Naive thymus-derived CD8-positive, alpha-beta T cell (primary cell): ENCODE measurements around the gene TRPT1. TPM values are rescaled to one million over a fixed set of nuclear protein-coding genes. Genes with fewer than 3 reads are reported as not detected.
A peak's percentile ranks its signal among the peaks of the same experiment; 100 is the strongest.

Experiments
- ATAC-seq, 2 donors: fragments of 150-1000 bp; cut with Tn5 transposase in 1 of 2; sonication (Bioruptor Pico), chemical (Tn5 transposase) in 1 of 2; 1 replicate in 1 of 2; 2 replicates in 1 of 2; pipeline ENCODE4 v1.10.0; 2021; ENCODE audit warnings: mild to moderate bottlenecking in 2 of 2, moderate library complexity in 2 of 2
- POLR2A ChIA-PET: fragments of 350-600 bp; sonication (Branson Sonifier 250); formaldehyde crosslinking; loops from one replicate; lab custom pipeline; 2021; ENCODE audit warnings: antibody characterized with exemption; lab: Charles Lee
- DNase-seq, 10 donors: peaks; one replicate each; pipeline versions ENCODE4 v3.0.0 to v3.0.0-alpha.2; 2020 to 2022
- H3K27ac Mint-ChIP-seq, 10 donors: one replicate each; pipeline ENCODE4 v1.8.0; 2020 to 2022; ENCODE audit warnings: mild to moderate bottlenecking in 10 of 10, mixed read lengths in 10 of 10, moderate library complexity in 4 of 10, inconsistent platforms in 1 of 10
- H3K27me3 Mint-ChIP-seq, 5 donors: one replicate each; pipeline ENCODE4 v1.8.0; 2021 to 2022; ENCODE audit warnings: mixed read lengths in 5 of 5
- H3K36me3 Mint-ChIP-seq, 3 donors: one replicate each; pipeline ENCODE4 v1.8.0; 2020 to 2022; ENCODE audit warnings: mixed read lengths in 3 of 3, mild to moderate bottlenecking in 2 of 3, inconsistent platforms in 1 of 3
- H3K4me1 Mint-ChIP-seq, 4 donors: one replicate each; pipeline ENCODE4 v1.8.0; 2021 to 2022; ENCODE audit warnings: mixed read lengths in 4 of 4
- H3K4me3 Mint-ChIP-seq, 10 donors: one replicate each; pipeline ENCODE4 v1.8.0; 2020 to 2022; ENCODE audit warnings: mild to moderate bottlenecking in 10 of 10, mixed read lengths in 10 of 10, moderate library complexity in 6 of 10, inconsistent platforms in 1 of 10
- H3K9me3 Mint-ChIP-seq, 9 donors: one replicate each; pipeline ENCODE4 v1.8.0; 2020 to 2022; ENCODE audit warnings: mixed read lengths in 9 of 9, mild to moderate bottlenecking in 3 of 9, inconsistent platforms in 1 of 9, moderate library complexity in 1 of 9
- polyA plus RNA-seq, 3 donors: library from polyadenylated mRNA; unstranded; fragments of 300-500 nt; fragmentation: Illumina TruSeq; gene quantifications; one replicate each; pipeline ENCODE4 v1.2.3, GENCODE V29; 2021
- total RNA-seq, 8 experiments: library from RNA in 2 of 8; stranded (reverse) in 2 of 8; gene quantifications; one replicate each; pipeline ENCODE4 v1.2.3 and lab custom pipeline; 2021 to 2026

TRPT1 gene, protein sequence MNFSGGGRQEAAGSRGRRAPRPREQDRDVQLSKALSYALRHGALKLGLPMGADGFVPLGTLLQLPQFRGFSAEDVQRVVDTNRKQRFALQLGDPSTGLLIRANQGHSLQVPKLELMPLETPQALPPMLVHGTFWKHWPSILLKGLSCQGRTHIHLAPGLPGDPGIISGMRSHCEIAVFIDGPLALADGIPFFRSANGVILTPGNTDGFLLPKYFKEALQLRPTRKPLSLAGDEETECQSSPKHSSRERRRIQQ
- total RNA-seq (10 to 100 TPM; 40.2 to 41.0 TPM), polyA plus RNA-seq (10 to 100 TPM; 47.2 to 54.2 (median 51.4) TPM), total RNA-seq (lab: John Stamatoyannopoulos, UW) (17.0 to 30.8 (median 19.9) reads per million in 6 experiments)

- Mint-ChIP-seq H3K36me3 (peaks cover 0 to 15% (median 0%) of the 10 kb centered on the region in 3 donors), H3K4me3 (peak within 1 kb of the TSS; percentile 87 to 95 (median 90)), H3K4me1 (peaks cover 17 to 41% (median 33%) of the 10 kb centered on the region in 4 donors), H3K9me3 (no peaks in the 10 kb centered on the region), H3K27ac (peak within 1 kb of the TSS; percentile 83 to 97 (median 92)), H3K27me3 (no peaks in the 10 kb centered on the region)
- POLR2A ChIA-PET = interaction anchor here (1.2 to 16.0 kb wide), 14 partner anchors 9 to 91 kb away, joined by 3 to 290 read pairs (median 10); partner anchors contain the start of genes BAD, FERMT3, FKBP2 and GPR137
- peak; percentile 69 to 71 for ATAC-seq
- DNase-seq = peak; percentile 80 to 93 (median 85)
These were observed at the start of gene TRPT1, which contains the start of gene NUDT22 for GRCh38 chr11:64225608-64226506. TSS of gene TRPT1 (minus strand) at chr11:64226186. CDS start at chr11:64225860, 326 bp downstream. TSS of gene NUDT22 (plus strand) at chr11:64226274. CDS start at chr11:64226653, 379 bp downstream.

DNA sequence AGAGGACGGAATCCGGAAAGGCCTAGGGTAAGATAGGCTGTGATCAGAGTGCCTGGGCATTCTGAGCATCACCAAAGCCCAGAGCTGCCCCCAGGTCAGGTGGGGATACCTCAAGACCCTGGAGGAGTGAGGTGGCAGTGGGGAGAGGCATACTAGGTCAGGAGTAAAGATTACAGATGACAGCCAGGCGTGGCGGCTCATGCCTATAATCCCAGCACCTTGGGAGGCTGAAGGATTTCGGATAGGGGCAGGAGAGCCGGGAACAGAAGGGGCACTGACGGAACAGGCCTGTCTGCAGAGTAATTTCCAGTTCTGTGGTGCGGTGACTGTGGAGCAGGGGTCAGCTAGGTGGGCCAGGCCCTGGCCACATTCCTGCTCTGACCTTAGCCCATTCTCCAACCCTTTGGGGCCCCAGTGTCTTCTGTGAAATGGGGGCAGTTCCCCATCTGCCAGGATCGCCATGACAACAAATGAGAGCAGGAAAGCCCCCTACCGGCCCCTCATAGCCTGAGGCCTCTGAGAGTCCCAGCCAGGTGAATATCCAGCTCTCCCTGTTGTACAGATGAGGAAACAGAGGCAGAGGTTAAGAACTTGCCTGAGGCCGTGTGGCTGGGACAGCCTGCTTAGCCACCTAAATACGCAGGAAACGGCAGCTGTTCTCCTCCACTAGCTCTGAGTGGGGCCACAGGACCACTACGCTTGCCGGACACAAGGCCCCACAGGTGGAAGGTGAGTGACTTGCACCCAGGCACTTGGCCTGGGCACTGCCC, 49.2 kb upstream of the TRPT1 start:
- no peak overlapping the region for H3K4me3 Mint-ChIP-seq
- POLR2A ChIA-PET = interaction anchor here (0.7 to 1.5 kb wide), 2 partner anchors 9 to 42 kb away, joined by 4 to 7 read pairs; partner anchors contain the start of genes BAD and PRDX5
- no peaks in the 10 kb centered on the region for H3K27me3 Mint-ChIP-seq
- no peak for ATAC-seq
- H3K9me3 Mint-ChIP-seq = no peaks in the 10 kb centered on the region
- H3K36me3 Mint-ChIP-seq = peaks cover 0 to 4% (median 0%) of the 10 kb centered on the region in 3 donors
- peaks cover 4 to 14% (median 10%) of the 10 kb centered on the region in 4 donors for H3K4me1 Mint-ChIP-seq
- DNase-seq = no peak
- H3K27ac Mint-ChIP-seq = peak overlapping the region in 2 of 10 donors; percentile 8 to 72

GRCh38 chr11:64269540-64270220, 43.7 kb upstream of the TRPT1 start:
- H3K4me1 Mint-ChIP-seq = peaks cover 20 to 37% (median 27%) of the 10 kb centered on the region in 4 donors
- peak overlapping the region; percentile 94 to 100 (median 98) for H3K27ac Mint-ChIP-seq
- H3K36me3 Mint-ChIP-seq = no peaks in the 10 kb centered on the region
- peak overlapping the region; percentile 92 to 99 (median 96) for H3K4me3 Mint-ChIP-seq
- H3K9me3 Mint-ChIP-seq = no peaks in the 10 kb centered on the region
- no peaks in the 10 kb centered on the region for H3K27me3 Mint-ChIP-seq
- ATAC-seq (peak; percentile 76 to 77), DNase-seq (peak; percentile 93 to 98 (median 97))
- POLR2A ChIA-PET = interaction anchor here (0.7 to 6.6 kb wide), 22 partner anchors 12 to 1603 kb away, joined by 3 to 140 read pairs (median 8); partner anchors contain the start of genes BAD, CCDC88B, DNAJC4 and ESRRA

DNA sequence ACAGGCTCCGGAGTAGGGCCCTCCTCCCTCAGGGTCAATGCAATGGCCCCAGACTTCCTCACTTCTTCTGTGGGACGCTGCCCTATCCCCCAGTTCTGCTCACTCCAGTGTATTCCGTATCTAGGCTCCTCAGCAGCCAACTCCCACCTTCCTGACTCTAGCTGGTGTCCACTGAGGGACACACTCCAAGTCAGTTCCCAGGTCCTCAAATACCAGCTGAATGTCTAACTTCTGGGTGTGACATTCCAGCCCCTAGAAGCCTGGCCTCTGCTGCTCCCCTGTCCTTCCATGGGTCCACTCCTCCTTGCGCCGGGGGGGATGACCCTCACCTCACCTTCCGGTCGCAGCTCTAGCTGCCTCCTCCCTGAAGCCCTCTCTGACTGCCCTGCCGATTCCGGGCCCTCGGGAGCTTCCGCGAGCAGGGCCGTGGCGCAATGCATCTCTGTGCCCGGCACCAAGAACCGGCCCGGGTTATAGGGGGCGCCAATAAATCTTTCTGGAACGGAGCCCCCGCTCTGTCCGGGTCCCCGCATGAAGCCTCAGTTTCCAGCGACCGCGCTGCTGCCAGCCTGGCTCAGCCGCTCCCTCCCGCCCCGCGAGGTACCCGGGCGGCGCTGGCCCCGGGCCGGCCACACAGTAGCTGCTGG, 43.0 kb upstream of the TRPT1 start:
- H3K4me3 Mint-ChIP-seq = peak overlapping the region; percentile 86 to 99 (median 96)
- POLR2A ChIA-PET = interaction anchor here (0.6 to 6.6 kb wide), 18 partner anchors 11 to 1560 kb away, joined by 3 to 140 read pairs (median 12); partner anchors contain the start of genes BAD, CCDC88B, ESRRA and FERMT3
- peak; percentile 0 to 5 for ATAC-seq

GRCh38 chr11:64268025-64268892, 42.3 kb upstream of the TRPT1 start:
- Mint-ChIP-seq H3K36me3 (no peaks in the 10 kb centered on the region), H3K4me3 (peak overlapping the region; percentile 86 to 99 (median 96)), H3K27me3 (no peaks in the 10 kb centered on the region), H3K4me1 (peaks cover 20 to 37% (median 27%) of the 10 kb centered on the region in 4 donors), H3K27ac (peak overlapping the region; percentile 92 to 100 (median 98)), H3K9me3 (no peaks in the 10 kb centered on the region)
- POLR2A ChIA-PET = interaction anchor here (0.6 to 6.6 kb wide), 16 partner anchors 10 to 1559 kb away, joined by 3 to 140 read pairs (median 15); partner anchors contain the start of genes BAD, ESRRA, FERMT3 and FKBP2
- no peak for DNase-seq
- no peak for ATAC-seq

More for the DNA sequence above, 43.0 kb upstream of the TRPT1 start:
- Mint-ChIP-seq H3K27me3 (no peaks in the 10 kb centered on the region), H3K4me1 (peaks cover 20 to 37% (median 27%) of the 10 kb centered on the region in 4 donors), H3K36me3 (no peaks in the 10 kb centered on the region), H3K9me3 (no peaks in the 10 kb centered on the region), H3K27ac (peak overlapping the region; percentile 92 to 100 (median 98))
- peak in 2 of 10 donors; percentile 18 to 23 for DNase-seq

DNA sequence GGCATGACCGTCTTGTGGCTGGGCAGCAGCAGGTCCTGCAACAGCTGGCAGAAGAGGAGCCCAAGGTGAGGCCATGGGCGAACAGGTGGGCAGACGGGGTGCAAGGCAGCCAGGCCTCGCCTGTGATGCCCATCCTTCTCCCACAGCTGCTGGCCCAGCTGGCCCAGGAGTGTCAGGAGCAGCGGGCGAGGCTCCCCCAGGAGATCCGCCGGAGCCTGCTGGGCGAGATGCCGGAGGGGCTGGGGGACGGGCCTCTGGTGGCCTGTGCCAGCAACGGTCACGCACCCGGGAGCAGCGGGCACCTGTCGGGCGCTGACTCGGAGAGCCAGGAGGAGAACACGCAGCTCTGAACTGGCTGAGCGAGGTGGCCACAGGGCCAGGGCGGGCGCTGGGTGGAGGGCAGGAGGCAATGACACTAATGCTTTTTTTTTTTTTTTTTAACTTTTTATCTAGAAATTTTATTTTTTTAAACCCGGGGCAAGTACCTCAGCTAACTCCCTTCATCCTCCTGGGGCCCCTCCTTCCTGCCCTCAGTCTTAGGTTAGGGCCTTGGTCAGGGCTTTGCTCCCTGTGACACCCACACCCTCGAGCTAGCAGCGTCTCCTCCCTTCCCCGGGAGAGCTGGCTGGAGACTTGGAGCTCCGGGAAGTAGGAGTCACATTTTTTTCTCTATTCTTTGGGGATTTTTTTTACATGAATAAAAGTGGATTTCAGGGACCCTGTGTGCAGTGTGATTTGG, 41.4 kb upstream of the TRPT1 start:
- H3K4me1 Mint-ChIP-seq = peaks cover 22 to 36% (median 25%) of the 10 kb centered on the region in 4 donors
- no peaks in the 10 kb centered on the region for H3K27me3 Mint-ChIP-seq
- H3K9me3 Mint-ChIP-seq = no peaks in the 10 kb centered on the region
- peak overlapping the region in 6 of 10 donors; percentile 35 to 98 (median 76) for H3K27ac Mint-ChIP-seq
- no peaks in the 10 kb centered on the region for H3K36me3 Mint-ChIP-seq
- DNase-seq = no peak
- POLR2A ChIA-PET = interaction anchor here (0.6 to 6.6 kb wide), 7 partner anchors 10 to 887 kb away, joined by 3 to 140 read pairs (median 69); partner anchors contain the start of genes BAD, FERMT3, FKBP2 and GPR137
- H3K4me3 Mint-ChIP-seq = peak overlapping the region in 6 of 10 donors; percentile 16 to 97 (median 74)
- ATAC-seq = no peak

DNA sequence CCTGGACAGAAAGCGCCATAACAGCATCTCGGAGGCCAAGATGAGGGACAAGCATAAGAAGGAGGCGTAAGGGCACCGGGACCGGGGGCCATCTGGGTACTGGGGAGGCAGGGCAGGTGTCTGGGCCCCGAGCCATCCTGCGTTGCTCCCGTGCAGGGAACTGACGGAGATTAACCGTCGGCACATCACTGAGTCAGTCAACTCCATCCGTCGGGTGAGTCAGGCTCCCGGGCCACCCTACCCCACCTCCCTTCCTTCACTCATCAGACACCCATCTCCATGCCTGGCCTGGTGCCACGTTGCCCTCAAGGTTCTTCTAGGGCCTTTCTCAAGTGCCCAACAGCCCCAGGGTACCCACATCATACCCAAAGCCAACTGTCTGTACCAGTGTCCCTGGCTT, 40.4 kb upstream of the TRPT1 start:
- no peak overlapping the region for H3K27ac Mint-ChIP-seq
- no peaks in the 10 kb centered on the region for H3K27me3 Mint-ChIP-seq
- peaks cover 18 to 26% (median 21%) of the 10 kb centered on the region in 4 donors for H3K4me1 Mint-ChIP-seq
- H3K36me3 Mint-ChIP-seq = no peaks in the 10 kb centered on the region
- peak overlapping the region in 1 of 10 donors; percentile 5 for H3K4me3 Mint-ChIP-seq
- ATAC-seq (no peak), DNase-seq (no peak)
- POLR2A ChIA-PET = interaction anchor here (0.6 to 6.2 kb wide), 3 partner anchors 10 to 60 kb away, joined by 3 to 106 read pairs (median 3); partner anchors contain the start of gene FERMT3
- no peaks in the 10 kb centered on the region for H3K9me3 Mint-ChIP-seq

DNA sequence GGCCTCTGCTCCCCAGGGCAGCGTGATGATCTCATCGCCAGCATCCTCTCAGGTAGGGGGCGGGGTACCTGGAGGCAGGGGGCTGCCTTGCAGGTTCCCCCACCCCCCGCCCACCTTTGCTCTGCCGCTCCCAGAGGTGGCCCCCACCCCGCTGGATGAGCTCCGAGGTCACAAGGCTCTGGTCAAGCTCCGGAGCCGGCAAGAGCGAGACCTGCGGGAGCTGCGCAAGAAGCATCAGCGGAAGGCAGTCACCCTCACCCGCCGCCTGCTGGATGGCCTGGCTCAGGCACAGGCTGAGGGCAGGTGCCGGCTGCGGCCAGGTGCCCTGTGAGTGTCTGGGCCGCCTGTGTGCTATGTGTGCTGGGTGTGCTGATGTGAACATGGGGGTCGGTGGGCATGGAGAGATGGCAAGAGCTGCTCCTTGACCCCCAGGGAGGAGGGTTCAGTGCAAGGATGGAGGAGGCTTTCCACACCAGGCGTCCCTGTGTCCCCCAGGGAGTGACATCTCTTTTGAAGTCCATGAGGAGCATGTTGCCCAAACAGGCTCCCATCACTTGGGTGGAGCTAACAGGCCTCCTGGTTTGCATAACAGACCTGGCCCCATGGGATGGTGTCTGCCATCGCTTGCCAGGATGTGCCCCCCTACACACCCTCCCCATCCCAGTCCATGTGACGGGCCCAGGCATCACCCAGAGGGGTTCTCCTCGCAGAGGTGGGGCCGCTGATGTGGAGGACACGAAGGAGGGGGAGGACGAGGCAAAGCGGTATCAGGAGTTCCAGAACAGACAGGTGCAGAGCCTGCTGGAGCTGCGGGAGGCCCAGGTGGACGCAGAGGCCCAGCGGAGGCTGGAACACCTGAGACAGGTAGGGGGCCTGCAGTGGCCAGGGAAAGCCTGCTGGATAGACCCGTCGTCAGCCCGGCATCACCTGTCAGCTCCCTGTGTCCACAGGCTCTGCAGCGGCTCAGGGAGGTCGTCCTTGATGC, 39.5 kb upstream of the TRPT1 start:
- Mint-ChIP-seq H3K36me3 (no peaks in the 10 kb centered on the region), H3K4me3 (peak overlapping the region in 1 of 10 donors; percentile 5), H3K4me1 (peaks cover 18 to 25% (median 20%) of the 10 kb centered on the region in 4 donors), H3K27me3 (no peaks in the 10 kb centered on the region), H3K9me3 (no peaks in the 10 kb centered on the region), H3K27ac (peak overlapping the region in 1 of 10 donors; percentile 69)
- no peak for DNase-seq
- no peak for ATAC-seq
- POLR2A ChIA-PET = interaction anchor here (0.6 to 1.4 kb wide), 5 partner anchors 11 to 58 kb away, joined by 3 to 5 read pairs (median 3); partner anchors contain the start of gene FERMT3
